ENCODE data around the gene EYA4. TPM values are rescaled to one million over a fixed set of nuclear protein-coding genes. Genes with fewer than 3 reads are reported as not detected.

The EYA4 gene
- polyA plus RNA-seq, 1 donor = 23.4 TPM

- DNase-seq (ENCODE audit: low read depth) = no peak
Observed at GRCh38 chr6:133399426-133399825, 158.3 kb downstream of the EYA4 start.

GRCh38 chr6:133404151-133404550 lies 163.0 kb downstream of the EYA4 start:
- no peak for DNase-seq (ENCODE audit: low read depth)

- no peak for DNase-seq (ENCODE audit: low read depth)
Observed at GRCh38 chr6:133404728-133405127, 163.6 kb downstream of the EYA4 start.

GRCh38 chr6:133407320-133408100 lies 166.4 kb downstream of the EYA4 start:
- DNase-seq (ENCODE audit: low read depth) = no peak

GRCh38 chr6:133408132-133408531 lies 167.0 kb downstream of the EYA4 start:
- no peak for DNase-seq (ENCODE audit: low read depth)

GRCh38 chr6:133408543-133408942 lies 167.4 kb downstream of the EYA4 start:
- DNase-seq (ENCODE audit: low read depth) = no peak

GRCh38 chr6:133410638-133411435 lies 169.7 kb downstream of the EYA4 start:
- DNase-seq (ENCODE audit: low read depth) = no peak

GRCh38 chr6:133411757-133412156 lies 170.6 kb downstream of the EYA4 start:
- DNase-seq (ENCODE audit: low read depth) = no peak

GRCh38 chr6:133415262-133415661 lies 174.1 kb downstream of the EYA4 start:
- no peak for DNase-seq (ENCODE audit: low read depth)

- no peak for DNase-seq (ENCODE audit: low read depth)
Observed at GRCh38 chr6:133418108-133418507, 177.0 kb downstream of the EYA4 start.

- DNase-seq (ENCODE audit: low read depth) = no peak
Observed at GRCh38 chr6:133423242-133423641, 182.1 kb downstream of the EYA4 start.

GRCh38 chr6:133424359-133424758 lies 183.2 kb downstream of the EYA4 start:
- no peak for DNase-seq (ENCODE audit: low read depth)

- no peak for DNase-seq (ENCODE audit: low read depth)
Observed at GRCh38 chr6:133426038-133426437, 184.9 kb downstream of the EYA4 start.

GRCh38 chr6:133428295-133428694 lies 187.1 kb downstream of the EYA4 start:
- no peak for DNase-seq (ENCODE audit: low read depth)

GRCh38 chr6:133430530-133430929 lies 189.4 kb downstream of the EYA4 start:
- no peak for DNase-seq (ENCODE audit: low read depth)

- no peak for DNase-seq (ENCODE audit: low read depth)
Observed at GRCh38 chr6:133431031-133431430, 189.9 kb downstream of the EYA4 start.

GRCh38 chr6:133432021-133432989 lies 191.1 kb downstream of the EYA4 start:
- DNase-seq (ENCODE audit: low read depth) = no peak

- no peak for DNase-seq (ENCODE audit: low read depth)
Observed at GRCh38 chr6:133435065-133435728, 194.0 kb downstream of the EYA4 start.

GRCh38 chr6:133436652-133437051 lies 195.5 kb downstream of the EYA4 start:
- DNase-seq (ENCODE audit: low read depth) = no peak

- no peak for DNase-seq (ENCODE audit: low read depth)
Observed at GRCh38 chr6:133441491-133441890, 200.3 kb downstream of the EYA4 start.

- DNase-seq (ENCODE audit: low read depth) = no peak
Observed at GRCh38 chr6:133446789-133447188, 205.6 kb downstream of the EYA4 start.
